ENCODE results near the gene LEF1.

The LEF1 gene

GRCh38 chr4:108049406-108049805 is 119.3 kb downstream of the LEF1 start:
- TF ChIP-seq RAD21 (IDR thresholded peaks at IDR 0.05; ENCODE audit: low read depth) (no peak), CREB1 (IDR thresholded peaks at IDR 0.05; ENCODE audit: low read depth) (no peak), ZBTB7A (IDR thresholded peaks at IDR 0.05; ENCODE audit: low read depth) (no peak), YY1 (IDR thresholded peaks at IDR 0.05; ENCODE audit: low read depth) (no peak), MAX (IDR thresholded peaks at IDR 0.05) (no peak), TEAD4 (IDR thresholded peaks at IDR 0.05) (no peak), FOXM1 (IDR thresholded peaks at IDR 0.05; ENCODE audit: borderline replicate concordance, low read depth) (no peak), TCF12 (IDR thresholded peaks at IDR 0.05; ENCODE audit: low read depth) (no peak), NFIC (IDR thresholded peaks at IDR 0.05) (no peak)

GRCh38 chr4:108048997-108049396 is 119.7 kb downstream of the LEF1 start:
- TF ChIP-seq CEBPB (IDR thresholded peaks at IDR 0.05) (no peak), YY1 (IDR thresholded peaks at IDR 0.05; ENCODE audit: low read depth) (no peak), MAX (IDR thresholded peaks at IDR 0.05) (no peak), TEAD4 (IDR thresholded peaks at IDR 0.05) (no peak), REST (IDR thresholded peaks at IDR 0.05; ENCODE audit: low read depth) (no peak), EGR1 (IDR thresholded peaks at IDR 0.05) (no peak), USF1 (IDR thresholded peaks at IDR 0.05) (no peak), CREB1 (IDR thresholded peaks at IDR 0.05; ENCODE audit: low read depth) (no peak), RAD21 (IDR thresholded peaks at IDR 0.05; ENCODE audit: low read depth) (no peak), TCF12 (IDR thresholded peaks at IDR 0.05; ENCODE audit: low read depth) (no peak), NFIC (IDR thresholded peaks at IDR 0.05) (no peak), EP300 (IDR thresholded peaks at IDR 0.05; ENCODE audit: borderline replicate concordance) (no peak), TAF1 (IDR thresholded peaks at IDR 0.05; ENCODE audit: low read depth) (no peak), ZBTB7A (IDR thresholded peaks at IDR 0.05; ENCODE audit: low read depth) (no peak), FOXM1 (IDR thresholded peaks at IDR 0.05; ENCODE audit: borderline replicate concordance, low read depth) (no peak)

- TF ChIP-seq EGR1 (IDR thresholded peaks at IDR 0.05) (no peak), YY1 (IDR thresholded peaks at IDR 0.05; ENCODE audit: low read depth) (no peak), TAF1 (IDR thresholded peaks at IDR 0.05; ENCODE audit: low read depth) (no peak), USF1 (IDR thresholded peaks at IDR 0.05) (no peak), EP300 (IDR thresholded peaks at IDR 0.05; ENCODE audit: borderline replicate concordance) (no peak), TEAD4 (IDR thresholded peaks at IDR 0.05) (no peak), NFIC (IDR thresholded peaks at IDR 0.05) (no peak), CEBPB (IDR thresholded peaks at IDR 0.05) (no peak), ZBTB7A (IDR thresholded peaks at IDR 0.05; ENCODE audit: low read depth) (no peak), TCF12 (IDR thresholded peaks at IDR 0.05; ENCODE audit: low read depth) (no peak), RAD21 (IDR thresholded peaks at IDR 0.05; ENCODE audit: low read depth) (no peak)
Observed at GRCh38 chr4:108048157-108048556, 120.6 kb downstream of the LEF1 start.

GRCh38 chr4:108047199-108047598 is 121.5 kb downstream of the LEF1 start:
- TF ChIP-seq ZBTB7A (IDR thresholded peaks at IDR 0.05; ENCODE audit: low read depth) (no peak), MAX (IDR thresholded peaks at IDR 0.05) (no peak), EP300 (IDR thresholded peaks at IDR 0.05; ENCODE audit: borderline replicate concordance) (no peak)

- no peak for TF ChIP-seq TAF1 (IDR thresholded peaks at IDR 0.05; ENCODE audit: low read depth)
- TF ChIP-seq NFIC (IDR thresholded peaks at IDR 0.05), result no peak
- no peak for TF ChIP-seq TEAD4 (IDR thresholded peaks at IDR 0.05)
- no peak for TF ChIP-seq CEBPB (IDR thresholded peaks at IDR 0.05)
- TF ChIP-seq RAD21 (IDR thresholded peaks at IDR 0.05; ENCODE audit: low read depth), result no peak
Observed at GRCh38 chr4:108045687-108046024, 123.1 kb downstream of the LEF1 start.

- TF ChIP-seq TCF12 (IDR thresholded peaks at IDR 0.05; ENCODE audit: low read depth), result no peak
- TF ChIP-seq CEBPB (IDR thresholded peaks at IDR 0.05), result no peak
Observed at GRCh38 chr4:108044951-108045686, 123.6 kb downstream of the LEF1 start.

- TF ChIP-seq REST (IDR thresholded peaks at IDR 0.05; ENCODE audit: low read depth), result no peak
- TF ChIP-seq CEBPB (IDR thresholded peaks at IDR 0.05), result no peak
- no peak for TF ChIP-seq TAF1 (IDR thresholded peaks at IDR 0.05; ENCODE audit: low read depth)
- no peak for TF ChIP-seq NFIC (IDR thresholded peaks at IDR 0.05)
- TF ChIP-seq ZBTB7A (IDR thresholded peaks at IDR 0.05; ENCODE audit: low read depth), result no peak
- no peak for TF ChIP-seq CREB1 (IDR thresholded peaks at IDR 0.05; ENCODE audit: low read depth)
- TF ChIP-seq RAD21 (IDR thresholded peaks at IDR 0.05; ENCODE audit: low read depth), result no peak
- TF ChIP-seq EP300 (IDR thresholded peaks at IDR 0.05; ENCODE audit: borderline replicate concordance), result no peak
Observed at GRCh38 chr4:108043526-108043925, 125.2 kb downstream of the LEF1 start.
